ENCODE results near the gene AKAP6. TPM values are rescaled to one million over a fixed set of nuclear protein-coding genes. Genes with fewer than 3 reads are reported as not detected.

The AKAP6 gene
- total and polyA plus RNA-seq, 2 experiments from 2014 or later: 0.38 to 0.42 TPM

DNA sequence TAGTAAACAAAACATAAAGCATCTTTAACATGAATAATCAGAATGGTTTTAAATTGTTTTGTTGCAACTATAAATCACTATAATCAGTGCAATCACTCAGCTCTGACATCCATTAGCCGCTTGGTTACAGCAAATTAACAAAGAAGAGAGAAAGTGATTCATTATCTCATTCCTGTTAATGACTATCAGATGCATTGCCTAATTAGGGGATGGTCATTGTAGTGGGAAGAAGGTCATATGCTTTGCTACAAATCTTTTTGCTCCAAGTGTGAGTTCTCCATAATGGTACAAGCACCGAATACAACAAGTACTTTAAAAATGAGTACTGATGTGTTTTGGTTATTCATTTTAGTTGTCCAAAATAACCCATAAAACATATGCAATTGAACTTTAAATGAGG is 272.0 kb downstream of the AKAP6 start:
- no peak overlapping the region for H3K27ac Mint-ChIP-seq
- H3K4me1 Mint-ChIP-seq: peaks cover 3% of the 10 kb centered on the region; the same call in 1 of the 3 replicates
- Histone ChIP-seq H2AFZ (no peak overlapping the region), H3K36me3 (ENCODE audit: insufficient read depth) (no peaks in the 10 kb centered on the region), H3F3A (replicated peaks; ENCODE audit: low read depth) (no peaks in the 10 kb centered on the region), H4K20me1 (replicated peaks; ENCODE audit: insufficient read depth) (no peaks in the 10 kb centered on the region), H3K9me2 (ENCODE audit: insufficient read depth) (no peaks in the 10 kb centered on the region), H3K27ac (ENCODE audit: low read depth) (no peak overlapping the region), H3K4me2 (no peak overlapping the region), H3K4me3 (no peak overlapping the region), H3K4me1 (ENCODE audit: insufficient read depth) (peaks cover 4% of the 10 kb centered on the region; the same call in 1 of the 2 replicates), H3K27me3 (ENCODE audit: insufficient read depth) (no peaks in the 10 kb centered on the region), H3K79me2 (replicated peaks; ENCODE audit: insufficient read depth) (no peaks in the 10 kb centered on the region)
- DNase-seq (ENCODE audit: low spot score): no peak
- H3K36me3 Mint-ChIP-seq (ENCODE audit: low read depth): no peaks in the 10 kb centered on the region
- TF ChIP-seq, protein P1, sequence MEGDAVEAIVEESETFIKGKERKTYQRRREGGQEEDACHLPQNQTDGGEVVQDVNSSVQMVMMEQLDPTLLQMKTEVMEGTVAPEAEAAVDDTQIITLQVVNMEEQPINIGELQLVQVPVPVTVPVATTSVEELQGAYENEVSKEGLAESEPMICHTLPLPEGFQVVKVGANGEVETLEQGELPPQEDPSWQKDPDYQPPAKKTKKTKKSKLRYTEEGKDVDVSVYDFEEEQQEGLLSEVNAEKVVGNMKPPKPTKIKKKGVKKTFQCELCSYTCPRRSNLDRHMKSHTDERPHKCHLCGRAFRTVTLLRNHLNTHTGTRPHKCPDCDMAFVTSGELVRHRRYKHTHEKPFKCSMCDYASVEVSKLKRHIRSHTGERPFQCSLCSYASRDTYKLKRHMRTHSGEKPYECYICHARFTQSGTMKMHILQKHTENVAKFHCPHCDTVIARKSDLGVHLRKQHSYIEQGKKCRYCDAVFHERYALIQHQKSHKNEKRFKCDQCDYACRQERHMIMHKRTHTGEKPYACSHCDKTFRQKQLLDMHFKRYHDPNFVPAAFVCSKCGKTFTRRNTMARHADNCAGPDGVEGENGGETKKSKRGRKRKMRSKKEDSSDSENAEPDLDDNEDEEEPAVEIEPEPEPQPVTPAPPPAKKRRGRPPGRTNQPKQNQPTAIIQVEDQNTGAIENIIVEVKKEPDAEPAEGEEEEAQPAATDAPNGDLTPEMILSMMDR (conservative IDR thresholded peaks at IDR 0.05; ENCODE audit: low read depth in 2 of 2): no peak
- TF ChIP-seq JUNB (IDR thresholded peaks at IDR 0.05; ENCODE audit: unreplicated experiment): no peak
- TF ChIP-seq NANOG (IDR thresholded peaks at IDR 0.05; ENCODE audit: borderline replicate concordance): no peak
- no peak for TF ChIP-seq STAT1 (IDR thresholded peaks at IDR 0.05; ENCODE audit: unreplicated experiment)
- no peak for TF ChIP-seq ZNF114 (CRISPR knock-in tag; IDR thresholded peaks at IDR 0.05)
- no peak for TF ChIP-seq EZH2 (IDR thresholded peaks at IDR 0.05; ENCODE audit: low read depth, unreplicated experiment)
- TF ChIP-seq POLR2AphosphoS5 (IDR thresholded peaks at IDR 0.05; ENCODE audit: low read depth): no peak
- TF ChIP-seq, protein P2, sequence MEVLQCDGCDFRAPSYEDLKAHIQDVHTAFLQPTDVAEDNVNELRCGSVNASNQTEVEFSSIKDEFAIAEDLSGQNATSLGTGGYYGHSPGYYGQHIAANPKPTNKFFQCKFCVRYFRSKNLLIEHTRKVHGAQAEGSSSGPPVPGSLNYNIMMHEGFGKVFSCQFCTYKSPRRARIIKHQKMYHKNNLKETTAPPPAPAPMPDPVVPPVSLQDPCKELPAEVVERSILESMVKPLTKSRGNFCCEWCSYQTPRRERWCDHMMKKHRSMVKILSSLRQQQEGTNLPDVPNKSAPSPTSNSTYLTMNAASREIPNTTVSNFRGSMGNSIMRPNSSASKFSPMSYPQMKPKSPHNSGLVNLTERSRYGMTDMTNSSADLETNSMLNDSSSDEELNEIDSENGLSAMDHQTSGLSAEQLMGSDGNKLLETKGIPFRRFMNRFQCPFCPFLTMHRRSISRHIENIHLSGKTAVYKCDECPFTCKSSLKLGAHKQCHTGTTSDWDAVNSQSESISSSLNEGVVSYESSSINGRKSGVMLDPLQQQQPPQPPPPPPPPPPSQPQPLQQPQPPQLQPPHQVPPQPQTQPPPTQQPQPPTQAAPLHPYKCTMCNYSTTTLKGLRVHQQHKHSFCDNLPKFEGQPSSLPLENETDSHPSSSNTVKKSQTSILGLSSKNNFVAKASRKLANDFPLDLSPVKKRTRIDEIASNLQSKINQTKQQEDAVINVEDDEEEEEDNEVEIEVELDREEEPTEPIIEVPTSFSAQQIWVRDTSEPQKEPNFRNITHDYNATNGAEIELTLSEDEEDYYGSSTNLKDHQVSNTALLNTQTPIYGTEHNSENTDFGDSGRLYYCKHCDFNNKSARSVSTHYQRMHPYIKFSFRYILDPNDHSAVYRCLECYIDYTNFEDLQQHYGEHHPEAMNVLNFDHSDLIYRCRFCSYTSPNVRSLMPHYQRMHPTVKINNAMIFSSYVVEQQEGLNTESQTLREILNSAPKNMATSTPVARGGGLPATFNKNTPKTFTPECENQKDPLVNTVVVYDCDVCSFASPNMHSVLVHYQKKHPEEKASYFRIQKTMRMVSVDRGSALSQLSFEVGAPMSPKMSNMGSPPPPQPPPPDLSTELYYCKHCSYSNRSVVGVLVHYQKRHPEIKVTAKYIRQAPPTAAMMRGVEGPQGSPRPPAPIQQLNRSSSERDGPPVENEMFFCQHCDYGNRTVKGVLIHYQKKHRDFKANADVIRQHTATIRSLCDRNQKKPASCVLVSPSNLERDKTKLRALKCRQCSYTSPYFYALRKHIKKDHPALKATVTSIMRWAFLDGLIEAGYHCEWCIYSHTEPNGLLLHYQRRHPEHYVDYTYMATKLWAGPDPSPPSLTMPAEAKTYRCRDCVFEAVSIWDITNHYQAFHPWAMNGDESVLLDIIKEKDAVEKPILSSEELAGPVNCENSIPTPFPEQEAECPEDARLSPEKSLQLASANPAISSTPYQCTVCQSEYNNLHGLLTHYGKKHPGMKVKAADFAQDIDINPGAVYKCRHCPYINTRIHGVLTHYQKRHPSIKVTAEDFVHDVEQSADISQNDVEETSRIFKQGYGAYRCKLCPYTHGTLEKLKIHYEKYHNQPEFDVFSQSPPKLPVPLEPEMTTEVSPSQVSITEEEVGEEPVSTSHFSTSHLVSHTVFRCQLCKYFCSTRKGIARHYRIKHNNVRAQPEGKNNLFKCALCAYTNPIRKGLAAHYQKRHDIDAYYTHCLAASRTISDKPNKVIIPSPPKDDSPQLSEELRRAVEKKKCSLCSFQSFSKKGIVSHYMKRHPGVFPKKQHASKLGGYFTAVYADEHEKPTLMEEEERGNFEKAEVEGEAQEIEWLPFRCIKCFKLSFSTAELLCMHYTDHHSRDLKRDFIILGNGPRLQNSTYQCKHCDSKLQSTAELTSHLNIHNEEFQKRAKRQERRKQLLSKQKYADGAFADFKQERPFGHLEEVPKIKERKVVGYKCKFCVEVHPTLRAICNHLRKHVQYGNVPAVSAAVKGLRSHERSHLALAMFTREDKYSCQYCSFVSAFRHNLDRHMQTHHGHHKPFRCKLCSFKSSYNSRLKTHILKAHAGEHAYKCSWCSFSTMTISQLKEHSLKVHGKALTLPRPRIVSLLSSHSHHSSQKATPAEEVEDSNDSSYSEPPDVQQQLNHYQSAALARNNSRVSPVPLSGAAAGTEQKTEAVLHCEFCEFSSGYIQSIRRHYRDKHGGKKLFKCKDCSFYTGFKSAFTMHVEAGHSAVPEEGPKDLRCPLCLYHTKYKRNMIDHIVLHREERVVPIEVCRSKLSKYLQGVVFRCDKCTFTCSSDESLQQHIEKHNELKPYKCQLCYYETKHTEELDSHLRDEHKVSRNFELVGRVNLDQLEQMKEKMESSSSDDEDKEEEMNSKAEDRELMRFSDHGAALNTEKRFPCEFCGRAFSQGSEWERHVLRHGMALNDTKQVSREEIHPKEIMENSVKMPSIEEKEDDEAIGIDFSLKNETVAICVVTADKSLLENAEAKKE (CRISPR knock-in tag; IDR thresholded peaks at IDR 0.05): no peak
- TF ChIP-seq EZH2phosphoT487 (IDR thresholded peaks at IDR 0.05; ENCODE audit: unreplicated experiment): no peak
- no peak for TF ChIP-seq CREB1 (CRISPR knock-in tag; IDR thresholded peaks at IDR 0.05; ENCODE audit: low read depth)
- TF ChIP-seq, protein P3, sequence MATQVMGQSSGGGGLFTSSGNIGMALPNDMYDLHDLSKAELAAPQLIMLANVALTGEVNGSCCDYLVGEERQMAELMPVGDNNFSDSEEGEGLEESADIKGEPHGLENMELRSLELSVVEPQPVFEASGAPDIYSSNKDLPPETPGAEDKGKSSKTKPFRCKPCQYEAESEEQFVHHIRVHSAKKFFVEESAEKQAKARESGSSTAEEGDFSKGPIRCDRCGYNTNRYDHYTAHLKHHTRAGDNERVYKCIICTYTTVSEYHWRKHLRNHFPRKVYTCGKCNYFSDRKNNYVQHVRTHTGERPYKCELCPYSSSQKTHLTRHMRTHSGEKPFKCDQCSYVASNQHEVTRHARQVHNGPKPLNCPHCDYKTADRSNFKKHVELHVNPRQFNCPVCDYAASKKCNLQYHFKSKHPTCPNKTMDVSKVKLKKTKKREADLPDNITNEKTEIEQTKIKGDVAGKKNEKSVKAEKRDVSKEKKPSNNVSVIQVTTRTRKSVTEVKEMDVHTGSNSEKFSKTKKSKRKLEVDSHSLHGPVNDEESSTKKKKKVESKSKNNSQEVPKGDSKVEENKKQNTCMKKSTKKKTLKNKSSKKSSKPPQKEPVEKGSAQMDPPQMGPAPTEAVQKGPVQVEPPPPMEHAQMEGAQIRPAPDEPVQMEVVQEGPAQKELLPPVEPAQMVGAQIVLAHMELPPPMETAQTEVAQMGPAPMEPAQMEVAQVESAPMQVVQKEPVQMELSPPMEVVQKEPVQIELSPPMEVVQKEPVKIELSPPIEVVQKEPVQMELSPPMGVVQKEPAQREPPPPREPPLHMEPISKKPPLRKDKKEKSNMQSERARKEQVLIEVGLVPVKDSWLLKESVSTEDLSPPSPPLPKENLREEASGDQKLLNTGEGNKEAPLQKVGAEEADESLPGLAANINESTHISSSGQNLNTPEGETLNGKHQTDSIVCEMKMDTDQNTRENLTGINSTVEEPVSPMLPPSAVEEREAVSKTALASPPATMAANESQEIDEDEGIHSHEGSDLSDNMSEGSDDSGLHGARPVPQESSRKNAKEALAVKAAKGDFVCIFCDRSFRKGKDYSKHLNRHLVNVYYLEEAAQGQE (IDR thresholded peaks at IDR 0.05; ENCODE audit: unreplicated experiment): no peak
- TF ChIP-seq, protein P4, sequence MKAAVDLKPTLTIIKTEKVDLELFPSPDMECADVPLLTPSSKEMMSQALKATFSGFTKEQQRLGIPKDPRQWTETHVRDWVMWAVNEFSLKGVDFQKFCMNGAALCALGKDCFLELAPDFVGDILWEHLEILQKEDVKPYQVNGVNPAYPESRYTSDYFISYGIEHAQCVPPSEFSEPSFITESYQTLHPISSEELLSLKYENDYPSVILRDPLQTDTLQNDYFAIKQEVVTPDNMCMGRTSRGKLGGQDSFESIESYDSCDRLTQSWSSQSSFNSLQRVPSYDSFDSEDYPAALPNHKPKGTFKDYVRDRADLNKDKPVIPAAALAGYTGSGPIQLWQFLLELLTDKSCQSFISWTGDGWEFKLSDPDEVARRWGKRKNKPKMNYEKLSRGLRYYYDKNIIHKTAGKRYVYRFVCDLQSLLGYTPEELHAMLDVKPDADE (IDR thresholded peaks at IDR 0.05): no peak
- TF ChIP-seq ZNF331 (CRISPR knock-in tag; IDR thresholded peaks at IDR 0.05; ENCODE audit: low read depth): no peak
- no peak overlapping the region for H3K4me3 Mint-ChIP-seq
- no peak for ATAC-seq
- H3K27me3 Mint-ChIP-seq (ENCODE audit: insufficient read depth, low read depth, poor library complexity): peaks cover 3% of the 10 kb centered on the region
- H3K9me3 Mint-ChIP-seq: no peaks in the 10 kb centered on the region; the same call in 2 of the 3 replicates

Measured in GM23338 (cell line).